Naive B cell (primary cell): ENCODE data around the gene TMEM154. TPM values are rescaled to one million over a fixed set of nuclear protein-coding genes. Genes with fewer than 3 reads are reported as not detected.

ENCODE experiments used
- ATAC-seq, 2 donors: fragments of 150-1000 bp; cut with Tn5 transposase; 2 replicates each; pipeline ENCODE4 v1.10.0; 2021; ENCODE audit warnings: low read depth in 2 of 2, mild to moderate bottlenecking in 2 of 2, moderate library complexity in 2 of 2
- DNase-seq: peaks from one replicate; pipeline ENCODE4 v3.0.0; 2022
- H3K27ac Mint-ChIP-seq, 6 donors: one replicate each; pipeline ENCODE4 v1.8.0; 2020 to 2022; ENCODE audit warnings: mild to moderate bottlenecking in 6 of 6, mixed read lengths in 6 of 6, moderate library complexity in 5 of 6, inconsistent platforms in 2 of 6
- H3K27me3 Mint-ChIP-seq, 3 donors: one replicate each; pipeline ENCODE4 v1.8.0; 2021 to 2022; ENCODE audit warnings: mixed read lengths in 3 of 3, mild to moderate bottlenecking in 1 of 3
- H3K36me3 Mint-ChIP-seq, 2 donors: one replicate each; pipeline ENCODE4 v1.8.0; 2020 to 2022; ENCODE audit warnings: mixed read lengths in 2 of 2, inconsistent platforms in 1 of 2, mild to moderate bottlenecking in 1 of 2
- H3K4me1 Mint-ChIP-seq, 3 donors: one replicate each; pipeline ENCODE4 v1.8.0; 2020 to 2022; ENCODE audit warnings: mixed read lengths in 3 of 3, inconsistent platforms in 1 of 3, mild to moderate bottlenecking in 1 of 3, moderate library complexity in 1 of 3
- H3K4me3 Mint-ChIP-seq, 8 donors: one replicate each; pipeline ENCODE4 v1.8.0; 2020 to 2022; ENCODE audit warnings: mild to moderate bottlenecking in 8 of 8, mixed read lengths in 8 of 8, moderate library complexity in 8 of 8, inconsistent platforms in 2 of 8
- H3K9me3 Mint-ChIP-seq, 7 donors: one replicate each; pipeline ENCODE4 v1.8.0; 2020 to 2022; ENCODE audit warnings: mixed read lengths in 7 of 7, mild to moderate bottlenecking in 5 of 7, inconsistent platforms in 2 of 7, moderate library complexity in 1 of 7
- polyA plus RNA-seq, 6 donors: library from polyadenylated mRNA; unstranded; fragments of 300-500 nt; fragmentation: Illumina TruSeq; gene quantifications; one replicate each; pipeline ENCODE4 v1.2.3, GENCODE V29; 2021; ENCODE audit warnings: low read depth in 6 of 6

The TMEM154 gene
- polyA plus RNA-seq, 6 donors from 2014 or later: 125 to 213 (median 155) TPM

GRCh38 chr4:152655272-152656129 is 24.3 kb downstream of the TMEM154 start:
- ATAC-seq (no peak), DNase-seq (no peak)
- peaks cover 45 to 63% (median 61%) of the 10 kb centered on the region in 3 donors for H3K4me1 Mint-ChIP-seq
- H3K9me3 Mint-ChIP-seq: peaks cover 4 to 33% (median 27%) of the 10 kb centered on the region in 7 donors
- peaks cover 24 to 44% of the 10 kb centered on the region in 2 donors for H3K36me3 Mint-ChIP-seq
- H3K4me3 Mint-ChIP-seq: peak overlapping the region in 1 of 8 donors; percentile 59
- no peaks in the 10 kb centered on the region for H3K27me3 Mint-ChIP-seq
- H3K27ac Mint-ChIP-seq: peak overlapping the region in 4 of 6 donors; percentile 53 to 95 (median 64)

DNA sequence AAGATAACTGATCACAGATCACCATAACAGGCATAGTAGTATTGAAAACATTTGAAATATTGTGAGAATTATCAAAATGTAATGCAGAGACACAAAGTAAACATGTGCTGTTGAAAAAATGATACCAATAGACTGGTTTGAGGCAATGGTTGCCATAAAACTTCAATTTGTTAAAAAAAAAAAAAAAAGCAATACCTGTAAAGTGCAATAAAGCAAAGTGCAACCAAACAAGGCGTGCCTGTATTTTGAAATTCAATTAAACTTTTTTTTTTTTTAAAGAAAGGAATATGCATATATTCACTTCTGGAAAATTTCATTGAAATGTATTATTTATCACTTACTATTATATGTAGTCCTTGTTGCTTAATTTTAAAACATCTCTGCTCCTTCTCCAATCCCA is 27.7 kb downstream of the TMEM154 start:
- no peak overlapping the region for H3K4me3 Mint-ChIP-seq
- H3K27ac Mint-ChIP-seq: peak overlapping the region in 2 of 6 donors; percentile 8 to 21
- no peak for DNase-seq
- peaks cover 33 to 53% (median 42%) of the 10 kb centered on the region in 3 donors for H3K4me1 Mint-ChIP-seq
- H3K36me3 Mint-ChIP-seq: peaks cover 18 to 39% of the 10 kb centered on the region in 2 donors
- H3K9me3 Mint-ChIP-seq: peaks cover 4 to 14% (median 5%) of the 10 kb centered on the region in 7 donors
- no peak for ATAC-seq
- H3K27me3 Mint-ChIP-seq: no peaks in the 10 kb centered on the region

DNA sequence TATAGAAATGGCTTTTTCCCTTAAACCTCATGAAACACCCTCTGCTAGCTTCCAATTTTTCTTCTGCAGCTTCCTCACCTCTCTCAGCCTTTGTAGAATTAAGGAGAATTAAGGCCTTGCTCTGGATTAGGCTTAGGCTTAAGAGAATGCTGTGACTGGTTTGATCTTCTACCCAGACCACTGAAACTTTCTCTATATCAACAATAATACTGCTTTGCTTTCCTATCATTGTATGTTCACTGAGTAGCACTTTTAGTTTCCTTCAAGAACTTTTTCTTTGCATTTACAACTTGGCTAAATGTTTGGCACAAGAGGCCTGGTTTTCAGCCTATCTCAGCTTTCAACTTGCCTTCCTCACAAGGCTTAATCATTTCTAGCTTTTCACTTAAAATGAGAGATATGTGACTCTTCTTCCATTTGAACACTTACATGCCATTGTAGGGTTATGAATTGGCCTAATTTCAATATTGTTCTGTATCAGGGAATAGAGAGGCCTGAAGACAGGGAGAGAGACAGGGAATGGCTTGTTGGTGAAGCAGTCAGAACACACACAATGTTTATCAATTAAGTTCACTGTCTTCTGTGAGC is 28.2 kb downstream of the TMEM154 start:
- H3K4me3 Mint-ChIP-seq: no peak overlapping the region
- H3K9me3 Mint-ChIP-seq: peaks cover 0 to 8% (median 3%) of the 10 kb centered on the region in 7 donors
- ATAC-seq (no peak), DNase-seq (no peak)
- H3K27me3 Mint-ChIP-seq: no peaks in the 10 kb centered on the region
- H3K4me1 Mint-ChIP-seq: peaks cover 35 to 56% (median 41%) of the 10 kb centered on the region in 3 donors
- H3K36me3 Mint-ChIP-seq: peaks cover 13 to 34% of the 10 kb centered on the region in 2 donors
- H3K27ac Mint-ChIP-seq: peak overlapping the region in 3 of 6 donors; percentile 4 to 21 (median 8)

GRCh38 chr4:152646221-152646620 is 33.6 kb downstream of the TMEM154 start:
- ATAC-seq (no peak), DNase-seq (no peak)
- peaks cover 9 to 26% of the 10 kb centered on the region in 2 donors for H3K36me3 Mint-ChIP-seq
- H3K9me3 Mint-ChIP-seq: peaks cover 0 to 4% (median 0%) of the 10 kb centered on the region in 7 donors
- peak overlapping the region; percentile 81 to 95 (median 88) for H3K27ac Mint-ChIP-seq
- no peaks in the 10 kb centered on the region for H3K27me3 Mint-ChIP-seq
- H3K4me3 Mint-ChIP-seq: no peak overlapping the region
- peaks cover 48 to 58% (median 57%) of the 10 kb centered on the region in 3 donors for H3K4me1 Mint-ChIP-seq

- Mint-ChIP-seq H3K36me3 (peaks cover 9 to 17% of the 10 kb centered on the region in 2 donors), H3K4me1 (peaks cover 46 to 75% (median 67%) of the 10 kb centered on the region in 3 donors), H3K4me3 (peak overlapping the region in 7 of 8 donors; percentile 43 to 82 (median 66)), H3K27me3 (no peaks in the 10 kb centered on the region), H3K9me3 (peaks cover 0 to 4% (median 0%) of the 10 kb centered on the region in 7 donors), H3K27ac (peak overlapping the region; percentile 60 to 97 (median 94))
- no peak for DNase-seq
- ATAC-seq: no peak
Measured at GRCh38 chr4:152644130-152644529, 35.7 kb downstream of the TMEM154 start.

DNA sequence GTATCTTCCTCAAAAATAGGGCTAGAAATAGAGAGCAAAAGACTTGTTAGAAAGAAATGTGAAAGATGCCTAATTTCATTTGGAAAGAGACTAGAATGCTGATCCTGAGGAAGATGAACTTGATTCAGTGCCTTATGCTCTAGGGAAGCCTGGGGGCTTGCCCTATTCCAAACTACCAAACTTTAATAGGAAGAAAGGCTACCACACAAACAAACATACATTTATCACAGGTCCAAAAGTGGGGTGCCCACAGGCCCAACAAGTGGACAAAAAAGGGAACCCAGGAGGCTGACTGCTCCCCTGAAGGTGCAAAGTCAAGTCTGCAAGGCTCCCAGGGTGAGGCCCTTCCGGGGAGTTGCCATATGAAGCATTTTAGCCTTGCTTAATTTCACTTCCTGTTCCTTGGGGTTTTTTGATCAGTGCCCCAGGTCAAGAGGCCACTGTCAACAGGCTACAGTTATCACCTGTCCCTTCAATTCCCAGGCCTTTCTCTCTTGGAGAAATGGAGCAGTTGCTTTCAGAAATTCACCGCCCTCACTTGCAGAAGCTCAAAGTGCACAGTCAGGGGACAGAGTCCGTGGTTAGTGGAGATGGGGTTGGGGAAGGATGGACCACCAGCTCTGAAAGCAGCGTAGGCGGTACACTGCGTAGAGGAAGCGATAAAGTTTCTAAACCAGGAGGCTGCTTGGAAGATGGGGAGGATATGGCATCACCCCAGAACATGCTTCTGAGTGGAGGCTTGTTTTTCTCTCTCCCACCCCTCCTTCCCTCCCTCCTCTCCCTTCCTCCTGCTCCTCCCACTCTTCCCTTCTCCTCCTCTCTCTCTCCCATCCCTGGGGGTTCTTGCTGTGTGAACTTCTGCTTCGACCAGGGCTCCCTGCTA is 36.4 kb downstream of the TMEM154 start:
- H3K4me3 Mint-ChIP-seq: peak overlapping the region; percentile 26 to 82 (median 62)
- H3K27me3 Mint-ChIP-seq: no peaks in the 10 kb centered on the region
- DNase-seq (peak; percentile 72), ATAC-seq (peak; percentile 91 to 92)
- peaks cover 9 to 18% of the 10 kb centered on the region in 2 donors for H3K36me3 Mint-ChIP-seq
- peaks cover 0 to 4% (median 0%) of the 10 kb centered on the region in 7 donors for H3K9me3 Mint-ChIP-seq
- H3K4me1 Mint-ChIP-seq: peaks cover 46 to 73% (median 67%) of the 10 kb centered on the region in 3 donors
- peak overlapping the region; percentile 60 to 97 (median 94) for H3K27ac Mint-ChIP-seq

GRCh38 chr4:152640058-152640921 is 39.5 kb downstream of the TMEM154 start:
- peaks cover 16 to 30% of the 10 kb centered on the region in 2 donors for H3K36me3 Mint-ChIP-seq
- ATAC-seq: no peak
- DNase-seq: no peak
- H3K4me3 Mint-ChIP-seq: peak overlapping the region in 1 of 8 donors; percentile 9
- peaks cover 38 to 66% (median 58%) of the 10 kb centered on the region in 3 donors for H3K4me1 Mint-ChIP-seq
- no peaks in the 10 kb centered on the region for H3K9me3 Mint-ChIP-seq
- no peaks in the 10 kb centered on the region for H3K27me3 Mint-ChIP-seq
- H3K27ac Mint-ChIP-seq: peak overlapping the region in 5 of 6 donors; percentile 30 to 81 (median 58)

DNA sequence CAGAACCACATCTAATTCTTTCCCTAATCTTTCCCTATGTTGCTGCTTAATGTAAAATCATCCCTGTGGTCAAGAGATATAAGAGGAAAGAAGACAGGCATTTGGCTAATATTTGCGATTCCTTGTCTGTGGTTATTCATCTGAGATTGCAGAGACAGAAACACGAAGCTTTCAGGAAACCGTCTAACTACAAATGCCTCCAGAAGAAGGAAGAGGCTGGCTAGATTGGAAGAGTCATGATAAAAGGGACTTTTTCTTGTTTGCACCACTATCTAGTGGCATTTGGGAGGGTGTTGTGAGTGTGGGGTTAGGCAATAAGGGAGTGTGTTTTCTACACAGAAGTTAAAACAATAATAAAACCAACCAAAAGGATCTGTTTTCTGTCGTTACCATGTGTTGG is 43.9 kb downstream of the TMEM154 start:
- Mint-ChIP-seq H3K9me3 (no peaks in the 10 kb centered on the region), H3K27me3 (no peaks in the 10 kb centered on the region), H3K4me3 (no peak overlapping the region), H3K36me3 (peaks cover 32 to 43% of the 10 kb centered on the region in 2 donors), H3K4me1 (peaks cover 11 to 34% (median 30%) of the 10 kb centered on the region in 3 donors), H3K27ac (peak overlapping the region in 1 of 6 donors; percentile 84)
- DNase-seq (no peak), ATAC-seq (no peak)

GRCh38 chr4:152634110-152634760 is 45.6 kb downstream of the TMEM154 start:
- no peak overlapping the region for H3K27ac Mint-ChIP-seq
- peaks cover 37 to 41% of the 10 kb centered on the region in 2 donors for H3K36me3 Mint-ChIP-seq
- H3K27me3 Mint-ChIP-seq: no peaks in the 10 kb centered on the region
- DNase-seq (no peak), ATAC-seq (no peak)
- no peaks in the 10 kb centered on the region for H3K9me3 Mint-ChIP-seq
- H3K4me3 Mint-ChIP-seq: no peak overlapping the region
- H3K4me1 Mint-ChIP-seq: peaks cover 13 to 23% (median 20%) of the 10 kb centered on the region in 3 donors

- Mint-ChIP-seq H3K36me3 (peaks cover 33 to 43% of the 10 kb centered on the region in 2 donors), H3K4me3 (no peak overlapping the region), H3K27ac (peak overlapping the region in 1 of 6 donors; percentile 10)
Measured at GRCh38 chr4:152633118-152633517, 46.7 kb downstream of the TMEM154 start.

DNA sequence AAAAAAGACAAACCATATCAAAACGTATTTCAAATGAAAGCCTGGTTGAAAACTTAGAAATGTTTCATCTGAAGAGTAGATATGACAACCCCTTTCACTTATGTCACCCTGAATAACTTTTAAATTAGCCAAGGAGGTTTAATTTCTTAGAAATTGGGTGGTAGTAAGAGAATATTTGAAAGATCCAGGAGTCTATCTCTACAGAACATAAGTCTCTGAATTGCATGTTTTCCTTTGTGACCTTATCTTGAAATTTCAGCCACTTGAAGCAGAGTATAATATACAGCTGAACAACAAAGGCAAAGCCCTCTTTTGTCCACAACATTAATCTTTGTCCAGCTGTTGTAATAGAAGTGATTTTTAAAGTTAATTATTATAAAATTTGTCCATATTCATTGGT is 49.5 kb downstream of the TMEM154 start:
- Mint-ChIP-seq H3K27ac (no peak overlapping the region), H3K36me3 (peaks cover 23 to 27% of the 10 kb centered on the region in 2 donors), H3K27me3 (no peaks in the 10 kb centered on the region), H3K9me3 (no peaks in the 10 kb centered on the region), H3K4me3 (no peak overlapping the region), H3K4me1 (peaks cover 2 to 6% (median 5%) of the 10 kb centered on the region in 3 donors)
- DNase-seq: no peak
- no peak for ATAC-seq

More at GRCh38 chr4:152633118-152633517, 46.7 kb downstream of the TMEM154 start:
- Mint-ChIP-seq H3K27me3 (no peaks in the 10 kb centered on the region), H3K9me3 (no peaks in the 10 kb centered on the region), H3K4me1 (peaks cover 13 to 22% (median 18%) of the 10 kb centered on the region in 3 donors)
- no peak for ATAC-seq
- no peak for DNase-seq
